ENCODE results near the gene TRIO.

GRCh38 chr5:14206028-14206725 lies 63.0 kb downstream of the TRIO start:
- TF ChIP-seq CTCF (IDR thresholded peaks at IDR 0.05): no peak
- TF ChIP-seq EP300 (IDR thresholded peaks at IDR 0.05): no peak
